Keratinocyte (primary cell): ENCODE measurements around the gene NFYC. TPM values are rescaled to one million over a fixed set of nuclear protein-coding genes. Genes with fewer than 3 reads are reported as not detected.

Experiments used
- DNase-seq: peaks from one replicate; pipeline ENCODE4 v3.0.0-alpha.2; 2011; ENCODE audit warnings: low read depth, missing footprints, low spot score
- FAIRE-seq: peaks from 2 replicates; lab custom pipeline; 2011; peaks lifted over from hg19 to GRCh38; lab: Jason Lieb, UNC
- H2AFZ ChIP-seq: 2 replicates; pipeline ENCODE4 v1.6.0; 2012; ENCODE audit warnings: low read length, control low read depth, inconsistent platforms; ENCODE audit not compliant: control insufficient read depth
- H3K27ac ChIP-seq: 2 replicates; pipeline ENCODE4 v1.5.1; 2011; ENCODE audit warnings: low read length; ENCODE audit not compliant: control insufficient read depth, insufficient read depth
- H3K27me3 ChIP-seq: 3 replicates; pipeline ENCODE4 v1.6.0; 2011; ENCODE audit warnings: low read length; ENCODE audit not compliant: control insufficient read depth, insufficient read depth; ENCODE audit errors: extremely low read depth
- H3K36me3 ChIP-seq, 2 experiments: 2 replicates in 1 of 2; 3 replicates in 1 of 2; pipeline ENCODE4 v1.5.1; 2011; ENCODE audit warnings: low read length in 2 of 2, mild to moderate bottlenecking in 1 of 2; ENCODE audit not compliant: control insufficient read depth in 2 of 2, insufficient read depth in 2 of 2; ENCODE audit errors: extremely low read depth in 1 of 2
- H3K4me1 ChIP-seq: 3 replicates; pipeline ENCODE4 v1.5.1; 2011; ENCODE audit warnings: low read length; ENCODE audit not compliant: control insufficient read depth, insufficient read depth; ENCODE audit errors: extremely low read depth
- H3K4me2 ChIP-seq: 3 replicates; pipeline ENCODE4 v1.6.0; 2011; ENCODE audit warnings: low read depth, low read length; ENCODE audit not compliant: control insufficient read depth, insufficient read depth; ENCODE audit errors: extremely low read depth
- H3K4me3 ChIP-seq, 3 experiments: fragments of 200-600 bp in 1 of 3; sonication (generic) in 1 of 3; 2 replicates in 2 of 3; 3 replicates in 1 of 3; pipeline ENCODE4 v1.5.1; 2011 to 2016; ENCODE audit warnings: low read length in 3 of 3, mild to moderate bottlenecking in 3 of 3, control low read depth in 2 of 3, inconsistent platforms in 1 of 3, low read depth in 1 of 3, mixed read lengths in 1 of 3, mixed run types in 1 of 3, moderate library complexity in 1 of 3; ENCODE audit not compliant: control insufficient read depth in 2 of 3, insufficient read depth in 2 of 3; ENCODE audit errors: extremely low read depth in 1 of 3
- H3K79me2 ChIP-seq: 2 replicates; pipeline ENCODE4 v1.6.0; 2012; ENCODE audit warnings: low read length; ENCODE audit not compliant: control insufficient read depth, insufficient read depth
- H3K9ac ChIP-seq: 3 replicates; pipeline ENCODE4 v1.6.0; 2011; ENCODE audit warnings: low read length; ENCODE audit not compliant: control insufficient read depth, insufficient read depth; ENCODE audit errors: extremely low read depth
- H3K9me1 ChIP-seq: 3 replicates; pipeline ENCODE4 v1.6.0; 2011; ENCODE audit warnings: low read length; ENCODE audit not compliant: control insufficient read depth, insufficient read depth; ENCODE audit errors: extremely low read depth
- H3K9me3 ChIP-seq: 2 replicates; pipeline ENCODE4 v1.5.1; 2012; ENCODE audit warnings: low read depth, low read length; ENCODE audit not compliant: control insufficient read depth
- H4K20me1 ChIP-seq: 3 replicates; pipeline ENCODE4 v1.6.0; 2011; ENCODE audit warnings: low read length; ENCODE audit not compliant: control insufficient read depth, insufficient read depth; ENCODE audit errors: extremely low read depth
- CTCF ChIP-seq, 3 experiments: IDR thresholded peaks in 1 of 3; conservative IDR thresholded peaks in 1 of 3; optimal IDR thresholded peaks in 1 of 3; 2 replicates in 2 of 3; 3 replicates in 1 of 3; pipeline versions ENCODE3 to v1.5.1; 2011; ENCODE audit warnings: low read length in 3 of 3, mild to moderate bottlenecking in 3 of 3, moderate library complexity in 2 of 3, control low read depth in 1 of 3, inconsistent platforms in 1 of 3; ENCODE audit not compliant: insufficient read depth in 2 of 3; ENCODE audit errors: extremely low read depth in 1 of 3
- EZH2 ChIP-seq: IDR thresholded peaks from one replicate; pipeline ENCODE4 v1.6.1; 2012; ENCODE audit warnings: inconsistent platforms, mild to moderate bottlenecking, low read length, moderate library complexity
- dilution Hi-C: fragments of 300-500 bp; cut with MboI; formaldehyde crosslinking; loops from one replicate; pipeline ENCODE4 v1.7.0; 2020; ENCODE audit warnings: low sequenced_read_pairs; ENCODE audit not compliant: extremely low pct_ligation_motif_present
- polyA plus RNA-seq, 5 experiments: library from polyadenylated mRNA; depleted of rRNA in 3 of 5; stranded (reverse) in 3 of 5; stranded (forward) in 1 of 5; unstranded in 1 of 5; fragments of >200 nt; gene quantifications; 1 replicate in 1 of 5; 2 replicates in 3 of 5; 3 replicates in 1 of 5; pipeline versions ENCODE4 v1.2.1 to v1.2.3, GENCODE V29; 2011 to 2012; ENCODE audit warnings: missing spikeins in 2 of 5, low read depth in 1 of 5, low replicate concordance in 1 of 5

NFYC gene
- polyA plus RNA-seq, 1 donor (not counting 4 experiments of a cell fraction or from before 2014, with no cell fraction given): 32.4 TPM

- H3K4me3 ChIP-seq: peak overlapping the region in 2 of 3 experiments; percentile 31 to 94
- no peaks in the 10 kb centered on the region for H3K9me3 ChIP-seq
- no peak overlapping the region for H2AFZ ChIP-seq
- no peaks in the 10 kb centered on the region for H3K9me1 ChIP-seq
- peak overlapping the region; percentile 83 for H3K27ac ChIP-seq
- H3K27me3 ChIP-seq: no peaks in the 10 kb centered on the region
- dilution Hi-C loops: no loop called here
- FAIRE-seq: peak; percentile 71
- no peaks in the 10 kb centered on the region for H4K20me1 ChIP-seq
- peaks cover 49% of the 10 kb centered on the region for H3K4me1 ChIP-seq
- peaks cover 54% of the 10 kb centered on the region for H3K79me2 ChIP-seq
- H3K9ac ChIP-seq: peak overlapping the region; percentile 57
- peaks cover 0 to 5% of the 10 kb centered on the region in 2 experiments for H3K36me3 ChIP-seq
- H3K4me2 ChIP-seq: peak overlapping the region; percentile 91
- no peak for TF ChIP-seq EZH2
- TF ChIP-seq CTCF (optimal IDR thresholded peaks at IDR 0.05 in 1 of 3, IDR thresholded peaks at IDR 0.05 in 1 of 3, conservative IDR thresholded peaks at IDR 0.05 in 1 of 3; ENCODE audit: extremely low read depth in 1 of 3, insufficient read depth in 2 of 3, low read length in 3 of 3): no peak
- DNase-seq: peak; percentile 66
These were observed 20.2 kb downstream of the NFYC start for GRCh38 chr1:40711465-40712404.

GRCh38 chr1:40712405-40712944 is 21.0 kb downstream of the NFYC start:
- peaks cover 56% of the 10 kb centered on the region for H3K79me2 ChIP-seq
- TF ChIP-seq EZH2 (no peak), CTCF (optimal IDR thresholded peaks at IDR 0.05 in 1 of 3, IDR thresholded peaks at IDR 0.05 in 1 of 3, conservative IDR thresholded peaks at IDR 0.05 in 1 of 3; ENCODE audit: extremely low read depth in 1 of 3, insufficient read depth in 2 of 3, low read length in 3 of 3) (no peak)
- no peaks in the 10 kb centered on the region for H3K9me1 ChIP-seq
- FAIRE-seq: no peak
- no peaks in the 10 kb centered on the region for H3K27me3 ChIP-seq
- H3K4me2 ChIP-seq: peak overlapping the region; percentile 91
- dilution Hi-C loops: no loop called here
- DNase-seq: no peak
- H3K4me1 ChIP-seq: peaks cover 49% of the 10 kb centered on the region
- no peak overlapping the region for H3K9ac ChIP-seq
- H3K36me3 ChIP-seq: peaks cover 0 to 5% of the 10 kb centered on the region in 2 experiments
- H3K9me3 ChIP-seq: no peaks in the 10 kb centered on the region
- H2AFZ ChIP-seq: no peak overlapping the region
- peak overlapping the region in 1 of 3 experiments; percentile 51 for H3K4me3 ChIP-seq
- H4K20me1 ChIP-seq: no peaks in the 10 kb centered on the region
- peak overlapping the region; percentile 83 for H3K27ac ChIP-seq
